ENCODE data around the gene FGL2.
"Not testable (repeated sequence)": the region's sequence is repeated elsewhere in the genome, so short reads cannot be mapped to it uniquely, and the experiment has no call there.

FGL2 gene

GRCh38 chr7:77181015-77181595 is 18.5 kb downstream of the FGL2 start:
- no peak overlapping the region for H3K9ac ChIP-seq (ENCODE audit: insufficient read length)
- no peak for DNase-seq (ENCODE audit: low read depth, low spot score)
- no peak overlapping the region for H3K4me3 ChIP-seq
- TF ChIP-seq FOXP2 (optimal IDR thresholded peaks at IDR 0.05; ENCODE audit: control extremely low read depth, extremely low read length, insufficient read depth), result no peak
- TF ChIP-seq POLR2AphosphoS5 (IDR thresholded peaks at IDR 0.05; ENCODE audit: borderline replicate concordance, low read depth, low read length), result no peak
- TF ChIP-seq EZH2 (IDR thresholded peaks at IDR 0.05), result no peak
- H3K36me3 ChIP-seq (ENCODE audit: insufficient read depth, low read length), result no peaks in the 10 kb centered on the region
- H3K27ac ChIP-seq, result no peak overlapping the region
- H3K9me3 ChIP-seq (ENCODE audit: low read depth, low read length), result no peaks in the 10 kb centered on the region

- H3K4me3 ChIP-seq; H3K9ac ChIP-seq (ENCODE audit: insufficient read length); H3K36me3 ChIP-seq (ENCODE audit: insufficient read depth, low read length): not testable (repeated sequence)
These were observed 21.6 kb downstream of the FGL2 start for GRCh38 chr7:77178024-77178423.

GRCh38 chr7:77177321-77177904 is 22.2 kb downstream of the FGL2 start:
- H3K9me3 ChIP-seq (ENCODE audit: low read depth, low read length); H3K4me3 ChIP-seq; DNase-seq (ENCODE audit: low read depth, low spot score); H3K27ac ChIP-seq; H3K9ac ChIP-seq (ENCODE audit: insufficient read length); H3K36me3 ChIP-seq (ENCODE audit: insufficient read depth, low read length): not testable (repeated sequence)

More at GRCh38 chr7:77178024-77178423, 21.6 kb downstream of the FGL2 start:
- not testable (repeated sequence) for DNase-seq (ENCODE audit: low read depth, low spot score); H3K27ac ChIP-seq; H3K9me3 ChIP-seq (ENCODE audit: low read depth, low read length)

GRCh38 chr7:77175274-77175800 is 24.3 kb downstream of the FGL2 start:
- not testable (repeated sequence) for H3K9me3 ChIP-seq (ENCODE audit: low read depth, low read length); H3K9ac ChIP-seq (ENCODE audit: insufficient read length); H3K36me3 ChIP-seq (ENCODE audit: insufficient read depth, low read length); H3K27ac ChIP-seq; DNase-seq (ENCODE audit: low read depth, low spot score); H3K4me3 ChIP-seq

- not testable (repeated sequence) for H3K27ac ChIP-seq; H3K9me3 ChIP-seq (ENCODE audit: low read depth, low read length); H3K9ac ChIP-seq (ENCODE audit: insufficient read length); H3K4me3 ChIP-seq; DNase-seq (ENCODE audit: low read depth, low spot score); H3K36me3 ChIP-seq (ENCODE audit: insufficient read depth, low read length)
These were observed 25.2 kb downstream of the FGL2 start for GRCh38 chr7:77174418-77174817.

GRCh38 chr7:77172437-77173172 is 27.0 kb downstream of the FGL2 start:
- not testable (repeated sequence) for H3K9ac ChIP-seq (ENCODE audit: insufficient read length); H3K9me3 ChIP-seq (ENCODE audit: low read depth, low read length); H3K27ac ChIP-seq; H3K36me3 ChIP-seq (ENCODE audit: insufficient read depth, low read length); DNase-seq (ENCODE audit: low read depth, low spot score); H3K4me3 ChIP-seq

GRCh38 chr7:77171073-77171472 is 28.5 kb downstream of the FGL2 start:
- not testable (repeated sequence) for H3K36me3 ChIP-seq (ENCODE audit: insufficient read depth, low read length); H3K27ac ChIP-seq; H3K4me3 ChIP-seq; DNase-seq (ENCODE audit: low read depth, low spot score); H3K9me3 ChIP-seq (ENCODE audit: low read depth, low read length); H3K9ac ChIP-seq (ENCODE audit: insufficient read length)

- no peak for TF ChIP-seq POLR2AphosphoS5 (IDR thresholded peaks at IDR 0.05; ENCODE audit: borderline replicate concordance, low read depth, low read length)
- no peak for TF ChIP-seq FOXP2 (optimal IDR thresholded peaks at IDR 0.05; ENCODE audit: control extremely low read depth, extremely low read length, insufficient read depth)
- TF ChIP-seq EZH2 (IDR thresholded peaks at IDR 0.05), result no peak
- Histone ChIP-seq H3K27ac (no peak overlapping the region), H3K9ac (ENCODE audit: insufficient read length) (no peak overlapping the region), H3K9me3 (ENCODE audit: low read depth, low read length) (no peaks in the 10 kb centered on the region), H3K4me3 (no peak overlapping the region), H3K36me3 (ENCODE audit: insufficient read depth, low read length) (no peaks in the 10 kb centered on the region)
- DNase-seq (ENCODE audit: low read depth, low spot score), result no peak
These were observed 42.2 kb downstream of the FGL2 start for GRCh38 chr7:77157446-77157845.

- not testable (repeated sequence) for H3K9me3 ChIP-seq (ENCODE audit: low read depth, low read length); H3K4me3 ChIP-seq; H3K9ac ChIP-seq (ENCODE audit: insufficient read length); H3K27ac ChIP-seq; H3K36me3 ChIP-seq (ENCODE audit: insufficient read depth, low read length); DNase-seq (ENCODE audit: low read depth, low spot score)
These were observed 42.6 kb downstream of the FGL2 start for GRCh38 chr7:77157034-77157433.

- H3K9me3 ChIP-seq (ENCODE audit: low read depth, low read length); DNase-seq (ENCODE audit: low read depth, low spot score); H3K9ac ChIP-seq (ENCODE audit: insufficient read length); H3K36me3 ChIP-seq (ENCODE audit: insufficient read depth, low read length); H3K27ac ChIP-seq; H3K4me3 ChIP-seq: not testable (repeated sequence)
These were observed 43.8 kb downstream of the FGL2 start for GRCh38 chr7:77155601-77156377.

- H3K4me3 ChIP-seq; H3K27ac ChIP-seq; DNase-seq (ENCODE audit: low read depth, low spot score); H3K9ac ChIP-seq (ENCODE audit: insufficient read length); H3K36me3 ChIP-seq (ENCODE audit: insufficient read depth, low read length); H3K9me3 ChIP-seq (ENCODE audit: low read depth, low read length): not testable (repeated sequence)
These were observed 44.6 kb downstream of the FGL2 start for GRCh38 chr7:77154917-77155464.

- H3K36me3 ChIP-seq (ENCODE audit: insufficient read depth, low read length); H3K9ac ChIP-seq (ENCODE audit: insufficient read length); H3K4me3 ChIP-seq; DNase-seq (ENCODE audit: low read depth, low spot score); H3K9me3 ChIP-seq (ENCODE audit: low read depth, low read length); H3K27ac ChIP-seq: not testable (repeated sequence)
These were observed 47.4 kb downstream of the FGL2 start for GRCh38 chr7:77152232-77152631.
